C4-2B (cell line): ENCODE measurements around the gene CHMP2A.
A peak's percentile ranks its signal among the peaks of the same experiment; 100 is the strongest.

Source experiments
- H3K27ac ChIP-seq: fragments of 450-650 bp; 2 replicates; pipeline ENCODE4 v1.5.1; 2017
- ZFX ChIP-seq: fragments of 450-650 bp; IDR thresholded peaks from 2 replicates; pipeline ENCODE4 v1.6.1; 2017
- TF ChIP-seq, protein P1 (sequence below): fragments of 450-650 bp; conservative IDR thresholded peaks from 2 replicates; pipeline ENCODE4 v1.5.1; 2017; ENCODE audit warnings: mild to moderate bottlenecking

CHMP2A gene

DNA sequence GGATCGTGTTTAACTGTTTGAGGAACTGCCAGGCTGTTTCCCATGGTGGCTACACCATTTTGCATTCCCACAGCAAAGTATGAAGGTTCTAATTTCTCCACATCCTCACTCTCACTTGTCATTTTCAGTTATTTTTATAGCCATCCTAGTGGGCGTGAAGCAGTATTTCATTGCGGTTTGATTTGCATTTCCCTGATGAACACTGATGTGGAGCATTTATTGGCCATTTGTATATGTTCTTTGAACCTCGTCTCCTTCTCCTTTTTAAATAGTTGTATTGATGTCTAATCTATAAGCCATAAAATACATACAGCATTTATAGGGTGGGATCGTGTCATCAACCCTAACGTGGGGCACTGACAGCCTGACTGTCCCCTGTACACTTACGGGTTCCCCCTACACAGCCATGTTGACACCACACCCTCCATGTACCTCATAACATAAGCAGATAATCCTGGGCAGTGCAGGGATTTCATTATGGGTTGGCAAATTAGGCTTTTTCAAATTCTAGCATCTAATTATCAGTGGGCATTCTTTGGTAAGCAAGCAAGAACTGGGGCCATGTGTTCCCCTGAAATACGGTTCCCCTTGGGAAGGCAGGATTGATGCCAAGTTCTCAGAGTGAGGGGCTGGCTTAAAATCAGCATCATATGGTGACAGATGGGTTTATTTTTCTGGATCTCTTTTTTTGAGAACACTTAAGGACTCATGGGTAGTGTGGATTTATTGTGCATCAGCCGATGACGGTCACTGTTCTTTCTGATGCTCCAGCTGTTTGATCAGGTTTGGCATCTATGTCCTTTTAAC, 23.7 kb downstream of the CHMP2A start:
- H3K27ac ChIP-seq, result no peak overlapping the region
- no peak for TF ChIP-seq ZFX
- TF ChIP-seq, protein P1, sequence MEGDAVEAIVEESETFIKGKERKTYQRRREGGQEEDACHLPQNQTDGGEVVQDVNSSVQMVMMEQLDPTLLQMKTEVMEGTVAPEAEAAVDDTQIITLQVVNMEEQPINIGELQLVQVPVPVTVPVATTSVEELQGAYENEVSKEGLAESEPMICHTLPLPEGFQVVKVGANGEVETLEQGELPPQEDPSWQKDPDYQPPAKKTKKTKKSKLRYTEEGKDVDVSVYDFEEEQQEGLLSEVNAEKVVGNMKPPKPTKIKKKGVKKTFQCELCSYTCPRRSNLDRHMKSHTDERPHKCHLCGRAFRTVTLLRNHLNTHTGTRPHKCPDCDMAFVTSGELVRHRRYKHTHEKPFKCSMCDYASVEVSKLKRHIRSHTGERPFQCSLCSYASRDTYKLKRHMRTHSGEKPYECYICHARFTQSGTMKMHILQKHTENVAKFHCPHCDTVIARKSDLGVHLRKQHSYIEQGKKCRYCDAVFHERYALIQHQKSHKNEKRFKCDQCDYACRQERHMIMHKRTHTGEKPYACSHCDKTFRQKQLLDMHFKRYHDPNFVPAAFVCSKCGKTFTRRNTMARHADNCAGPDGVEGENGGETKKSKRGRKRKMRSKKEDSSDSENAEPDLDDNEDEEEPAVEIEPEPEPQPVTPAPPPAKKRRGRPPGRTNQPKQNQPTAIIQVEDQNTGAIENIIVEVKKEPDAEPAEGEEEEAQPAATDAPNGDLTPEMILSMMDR, result no peak

DNA sequence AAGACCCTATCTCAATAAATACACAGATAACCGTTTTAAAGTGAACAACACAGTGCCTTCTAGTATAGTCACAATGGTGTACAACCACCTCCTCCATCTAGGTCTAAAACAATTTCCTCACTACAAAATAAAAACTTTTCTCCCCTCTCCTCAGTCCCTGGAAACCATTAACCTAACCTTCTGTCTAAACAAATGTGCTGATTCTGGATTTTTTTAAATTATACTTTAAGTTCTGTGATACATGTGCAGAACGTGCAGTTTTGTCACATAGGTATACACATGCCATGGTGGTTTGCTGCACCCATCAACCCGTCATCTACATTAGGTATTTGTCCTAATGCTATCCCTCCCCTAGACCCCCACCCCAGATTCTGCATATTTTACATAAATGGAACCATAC, 25.5 kb downstream of the CHMP2A start:
- TF ChIP-seq, protein P1, result no peak
- TF ChIP-seq ZFX, result no peak

DNA sequence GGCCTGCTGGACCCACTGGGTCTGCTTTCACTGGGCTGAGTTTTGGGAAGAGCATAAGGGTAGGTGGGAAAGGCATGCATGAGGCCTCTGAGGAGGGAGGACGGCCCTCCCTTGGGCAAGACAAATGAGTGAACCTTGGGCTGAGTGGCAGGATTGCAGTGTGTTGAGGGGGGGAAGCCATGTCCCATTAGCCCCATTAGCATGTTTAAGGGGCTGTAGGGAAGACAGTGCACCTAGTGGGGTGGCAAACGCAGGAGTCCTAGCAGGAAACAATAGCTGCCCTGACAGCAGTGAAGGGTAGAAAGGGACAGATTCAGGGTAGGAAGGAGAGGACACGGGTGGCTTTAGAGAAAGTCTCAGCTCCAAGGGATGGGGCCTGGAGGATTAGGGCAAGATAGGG, 32.2 kb downstream of the CHMP2A start:
- no peak overlapping the region for H3K27ac ChIP-seq
- TF ChIP-seq, protein P1, result no peak
- no peak for TF ChIP-seq ZFX

More for the DNA sequence above, 25.5 kb downstream of the CHMP2A start:
- no peak overlapping the region for H3K27ac ChIP-seq

DNA sequence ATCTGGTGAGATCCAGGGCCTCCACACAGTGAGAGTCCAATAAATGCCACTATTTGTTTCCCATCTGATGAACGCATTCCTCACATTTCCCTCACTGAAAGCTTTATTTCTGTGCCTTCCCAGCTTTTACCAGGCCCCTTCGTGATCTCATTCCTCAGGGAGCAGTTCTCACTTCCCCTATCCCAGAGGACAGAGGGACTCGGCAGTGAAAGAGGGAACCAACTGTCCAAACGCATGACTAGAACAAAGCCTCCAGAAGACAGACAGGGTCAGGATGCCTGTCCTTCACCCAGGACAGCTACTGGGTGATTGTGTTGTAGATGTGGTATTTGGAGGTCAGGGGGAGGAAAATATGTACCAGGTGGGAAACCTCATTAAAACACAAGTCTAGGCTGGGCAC, 33.3 kb downstream of the CHMP2A start:
- no peak for TF ChIP-seq ZFX
- TF ChIP-seq, protein P1, result no peak
- H3K27ac ChIP-seq, result peak overlapping the region; percentile 89

DNA sequence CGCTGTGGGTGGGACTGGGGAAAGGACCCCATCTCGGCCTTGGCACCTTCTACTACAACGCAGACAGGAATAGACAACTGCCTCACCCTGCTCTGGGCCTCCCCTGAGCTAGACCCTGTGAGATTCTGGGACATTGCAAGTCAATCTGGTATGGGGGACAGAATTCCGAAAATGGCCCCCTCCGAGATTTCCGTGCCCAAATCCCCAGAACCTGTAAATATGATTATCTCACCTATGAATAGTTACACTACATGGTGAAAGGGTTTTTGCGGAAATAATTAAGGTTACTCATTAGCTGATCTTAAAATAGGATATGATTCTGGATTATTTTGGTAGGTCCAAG, 34.7 kb downstream of the CHMP2A start:
- no peak for TF ChIP-seq ZFX
- TF ChIP-seq, protein P1, result no peak
- peak overlapping the region; percentile 89 for H3K27ac ChIP-seq

DNA sequence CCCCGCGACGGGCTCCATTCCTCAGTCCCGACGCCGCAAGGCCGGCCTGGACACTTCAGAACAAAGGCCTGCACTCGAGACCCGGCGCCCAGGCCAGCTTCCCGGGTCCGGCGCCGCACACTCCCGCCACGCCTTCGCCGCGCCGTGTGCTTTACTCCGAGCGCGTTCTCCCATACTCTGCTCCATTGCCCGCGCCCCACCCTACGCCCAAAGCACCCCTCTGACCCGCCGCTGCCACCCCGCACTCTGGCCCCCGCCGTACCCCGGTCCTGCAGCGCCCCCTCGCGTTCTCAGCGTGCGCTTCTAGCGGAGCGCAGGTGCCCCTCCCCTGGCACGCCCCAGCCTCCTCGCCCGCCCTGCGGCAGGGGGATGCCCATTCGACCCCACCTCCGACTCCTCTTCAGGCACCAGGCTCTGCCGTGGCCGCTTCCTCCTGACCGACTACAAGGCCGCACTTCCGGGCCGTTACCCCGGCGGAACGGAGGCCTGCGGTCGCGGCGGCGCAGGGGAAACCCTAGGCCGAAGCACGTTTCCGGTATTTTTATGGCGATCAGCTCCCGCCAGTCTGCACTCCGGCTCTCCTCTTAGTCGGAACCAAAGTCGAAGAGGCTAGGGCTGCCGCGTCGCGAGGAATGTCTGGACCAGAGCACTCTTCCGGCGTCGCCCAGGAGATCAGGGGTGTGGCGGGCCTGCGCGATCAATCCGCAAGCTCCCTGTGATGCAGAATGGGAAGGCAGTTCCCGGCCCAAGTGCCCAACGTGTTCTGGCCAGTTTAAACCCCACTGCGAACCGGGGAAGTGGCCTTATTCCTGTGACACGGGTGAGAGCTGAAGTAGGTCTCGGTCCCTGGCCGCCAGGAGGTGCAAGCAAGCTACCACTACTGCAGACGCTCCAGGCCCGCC, 35.3 kb downstream of the CHMP2A start, which contains the start of gene ZBTB45:
Gene ZBTB45 (minus strand): TSS at position 456 of the 902 bp plus-strand sequence. CDS start 2,137 bp downstream, outside the sequence.
- TF ChIP-seq ZFX, result peak; percentile 95
- TF ChIP-seq, protein P1, result peak; percentile 88

DNA sequence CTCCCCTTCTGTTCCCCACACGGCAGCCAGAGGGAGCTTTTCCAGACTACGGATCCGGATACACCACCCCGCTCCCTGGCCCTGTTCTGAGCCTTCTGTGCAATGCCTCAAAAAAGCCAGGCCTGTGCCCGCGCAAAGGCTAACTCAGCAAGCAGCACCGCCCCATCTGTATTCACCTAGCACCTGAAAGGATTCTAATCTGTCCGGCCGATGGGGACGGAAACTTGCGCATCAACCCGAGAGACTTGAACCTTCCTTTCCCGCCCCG, 35.9 kb downstream of the CHMP2A start:
- TF ChIP-seq ZFX, result no peak
- TF ChIP-seq, protein P1, result no peak; the same call in 1 of the 2 replicates
- peak overlapping the region; percentile 89 for H3K27ac ChIP-seq

More for the DNA sequence above, 35.3 kb downstream of the CHMP2A start, which contains the start of gene ZBTB45:
- peak within 1 kb of the TSS; percentile 89 for H3K27ac ChIP-seq
